Measurements from ENCODE around the gene PHKG2.

Gene PHKG2

DNA sequence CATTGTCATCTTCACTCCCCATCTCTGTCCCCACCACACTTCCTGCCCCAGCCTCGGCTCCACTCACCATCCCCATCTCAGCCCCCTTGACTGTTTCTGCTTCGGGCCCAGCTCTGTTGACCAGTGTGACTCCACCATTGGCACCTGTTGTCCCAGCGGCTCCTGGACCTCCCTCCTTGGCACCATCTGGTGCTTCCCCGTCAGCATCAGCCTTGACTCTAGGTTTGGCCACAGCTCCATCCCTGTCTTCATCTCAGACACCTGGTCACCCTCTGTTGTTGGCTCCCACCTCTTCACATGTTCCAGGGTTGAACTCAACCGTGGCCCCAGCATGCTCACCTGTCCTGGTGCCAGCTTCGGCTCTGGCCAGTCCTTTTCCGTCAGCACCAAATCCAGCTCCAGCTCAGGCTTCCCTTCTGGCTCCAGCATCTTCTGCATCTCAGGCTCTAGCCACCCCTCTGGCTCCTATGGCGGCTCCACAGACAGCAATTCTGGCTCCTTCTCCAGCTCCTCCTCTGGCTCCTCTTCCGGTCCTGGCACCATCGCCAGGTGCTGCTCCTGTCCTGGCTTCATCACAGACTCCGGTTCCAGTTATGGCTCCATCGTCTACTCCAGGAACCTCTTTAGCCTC lies 24.4 kb upstream of the PHKG2 start:
- H3K27me3 ChIP-seq: no peaks in the 10 kb centered on the region
- TF ChIP-seq, protein P1, sequence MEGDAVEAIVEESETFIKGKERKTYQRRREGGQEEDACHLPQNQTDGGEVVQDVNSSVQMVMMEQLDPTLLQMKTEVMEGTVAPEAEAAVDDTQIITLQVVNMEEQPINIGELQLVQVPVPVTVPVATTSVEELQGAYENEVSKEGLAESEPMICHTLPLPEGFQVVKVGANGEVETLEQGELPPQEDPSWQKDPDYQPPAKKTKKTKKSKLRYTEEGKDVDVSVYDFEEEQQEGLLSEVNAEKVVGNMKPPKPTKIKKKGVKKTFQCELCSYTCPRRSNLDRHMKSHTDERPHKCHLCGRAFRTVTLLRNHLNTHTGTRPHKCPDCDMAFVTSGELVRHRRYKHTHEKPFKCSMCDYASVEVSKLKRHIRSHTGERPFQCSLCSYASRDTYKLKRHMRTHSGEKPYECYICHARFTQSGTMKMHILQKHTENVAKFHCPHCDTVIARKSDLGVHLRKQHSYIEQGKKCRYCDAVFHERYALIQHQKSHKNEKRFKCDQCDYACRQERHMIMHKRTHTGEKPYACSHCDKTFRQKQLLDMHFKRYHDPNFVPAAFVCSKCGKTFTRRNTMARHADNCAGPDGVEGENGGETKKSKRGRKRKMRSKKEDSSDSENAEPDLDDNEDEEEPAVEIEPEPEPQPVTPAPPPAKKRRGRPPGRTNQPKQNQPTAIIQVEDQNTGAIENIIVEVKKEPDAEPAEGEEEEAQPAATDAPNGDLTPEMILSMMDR (IDR thresholded peaks at IDR 0.05): no peak
- H3K27ac ChIP-seq: peak overlapping the region; percentile 87
- no peaks in the 10 kb centered on the region for H3K9me3 ChIP-seq
- peaks cover 24% of the 10 kb centered on the region in 2 experiments for H3K4me1 ChIP-seq (ENCODE audit: control insufficient read depth in 1 of 2, insufficient read depth in 1 of 2, low read depth in 1 of 2, low read length in 1 of 2)
- peaks cover 60% of the 10 kb centered on the region for H3K36me3 ChIP-seq
- no peak overlapping the region for H3K4me3 ChIP-seq (ENCODE audit: low read depth in 1 of 2, low read length in 1 of 2)

DNA sequence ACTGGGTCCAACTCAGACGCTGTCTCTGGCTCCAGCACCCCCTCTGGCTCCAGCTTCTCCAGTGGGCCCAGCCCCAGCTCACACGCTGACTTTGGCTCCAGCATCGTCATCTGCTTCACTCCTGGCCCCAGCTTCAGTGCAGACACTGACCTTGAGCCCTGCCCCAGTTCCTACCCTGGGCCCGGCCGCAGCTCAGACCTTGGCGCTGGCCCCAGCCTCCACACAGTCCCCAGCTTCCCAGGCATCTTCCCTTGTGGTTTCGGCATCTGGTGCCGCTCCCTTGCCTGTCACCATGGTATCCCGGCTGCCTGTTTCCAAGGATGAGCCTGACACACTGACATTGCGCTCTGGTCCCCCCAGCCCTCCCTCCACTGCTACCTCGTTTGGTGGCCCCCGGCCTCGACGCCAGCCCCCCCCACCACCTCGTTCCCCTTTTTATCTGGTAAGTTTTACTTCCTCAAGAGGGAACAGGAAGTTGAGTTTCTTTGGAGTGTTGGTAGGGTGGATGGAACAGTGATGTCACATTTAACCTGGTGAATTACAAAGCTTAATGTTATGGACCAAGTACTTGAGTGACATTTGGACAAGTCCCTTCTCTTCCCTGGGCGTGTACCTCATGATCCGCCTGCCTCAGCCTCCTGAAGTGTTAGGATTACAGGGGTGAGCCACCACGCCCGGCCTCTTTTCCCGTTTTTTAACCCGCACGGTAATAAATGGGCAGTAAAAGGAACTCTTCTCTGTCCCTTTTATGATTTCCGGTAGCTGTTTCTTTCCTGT lies 23.4 kb upstream of the PHKG2 start:
- TF ChIP-seq, protein P1 (IDR thresholded peaks at IDR 0.05): no peak
- peaks cover 29 to 30% of the 10 kb centered on the region in 2 experiments for H3K4me1 ChIP-seq (ENCODE audit: control insufficient read depth in 1 of 2, insufficient read depth in 1 of 2, low read depth in 1 of 2, low read length in 1 of 2)
- H3K36me3 ChIP-seq: peaks cover 60% of the 10 kb centered on the region
- H3K27ac ChIP-seq: peak overlapping the region; percentile 87
- no peaks in the 10 kb centered on the region for H3K27me3 ChIP-seq
- H3K4me3 ChIP-seq (ENCODE audit: low read depth in 1 of 2, low read length in 1 of 2): peak overlapping the region in 1 of 2 experiments; percentile 36
- no peaks in the 10 kb centered on the region for H3K9me3 ChIP-seq

DNA sequence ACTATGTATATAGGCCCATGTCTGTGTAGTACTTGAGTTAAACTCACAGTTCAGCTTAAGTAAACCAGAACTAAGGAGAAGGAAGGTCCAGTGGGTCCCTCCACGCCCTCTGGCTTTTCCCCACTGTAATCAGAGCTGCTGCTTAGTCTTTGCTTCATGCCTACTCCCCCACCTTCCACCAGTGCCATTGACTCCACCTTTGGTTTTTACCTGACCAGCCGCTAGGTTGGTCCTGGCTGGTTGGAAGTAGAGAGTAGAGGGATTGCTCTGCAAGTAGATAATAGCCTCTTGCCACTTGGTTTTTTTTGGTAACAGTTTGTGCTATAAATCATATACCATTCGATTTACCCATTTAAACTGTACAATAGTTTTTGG lies 22.8 kb upstream of the PHKG2 start:
- H3K4me1 ChIP-seq (ENCODE audit: control insufficient read depth in 1 of 2, insufficient read depth in 1 of 2, low read depth in 1 of 2, low read length in 1 of 2): peaks cover 29 to 30% of the 10 kb centered on the region in 2 experiments
- H3K9me3 ChIP-seq: no peaks in the 10 kb centered on the region
- TF ChIP-seq, protein P1 (IDR thresholded peaks at IDR 0.05): no peak
- peak overlapping the region in 1 of 2 experiments; percentile 36 for H3K4me3 ChIP-seq (ENCODE audit: low read depth in 1 of 2, low read length in 1 of 2)
- H3K27ac ChIP-seq: peak overlapping the region; percentile 87
- H3K27me3 ChIP-seq: no peaks in the 10 kb centered on the region
- peaks cover 60% of the 10 kb centered on the region for H3K36me3 ChIP-seq

DNA sequence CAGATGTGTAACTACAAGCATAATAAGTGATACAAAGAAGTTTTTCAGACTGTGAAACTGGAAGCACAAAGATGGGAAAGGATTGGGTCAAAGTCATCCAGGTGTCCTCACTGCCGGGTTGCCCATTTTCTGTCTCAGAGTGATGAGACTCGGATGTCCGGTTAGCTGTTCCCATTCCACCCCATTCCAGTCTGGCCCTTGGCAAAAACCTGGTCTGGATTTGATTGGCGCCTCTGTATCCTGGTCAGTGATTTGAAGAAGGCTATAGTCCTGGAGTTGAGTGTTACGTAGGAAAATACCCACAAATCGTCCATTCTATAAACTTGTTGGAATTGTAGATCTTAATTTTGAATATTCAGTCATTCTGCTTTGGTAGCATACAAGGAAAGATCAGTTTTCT lies 19.9 kb upstream of the PHKG2 start:
- H3K36me3 ChIP-seq: peaks cover 58% of the 10 kb centered on the region
- H3K27me3 ChIP-seq: no peaks in the 10 kb centered on the region
- H3K4me3 ChIP-seq (ENCODE audit: low read depth in 1 of 2, low read length in 1 of 2): no peak overlapping the region
- H3K4me1 ChIP-seq (ENCODE audit: control insufficient read depth in 1 of 2, insufficient read depth in 1 of 2, low read depth in 1 of 2, low read length in 1 of 2): peaks cover 29 to 30% of the 10 kb centered on the region in 2 experiments
- TF ChIP-seq, protein P1 (IDR thresholded peaks at IDR 0.05): no peak
- no peaks in the 10 kb centered on the region for H3K9me3 ChIP-seq
- H3K27ac ChIP-seq: peak overlapping the region; percentile 75

DNA sequence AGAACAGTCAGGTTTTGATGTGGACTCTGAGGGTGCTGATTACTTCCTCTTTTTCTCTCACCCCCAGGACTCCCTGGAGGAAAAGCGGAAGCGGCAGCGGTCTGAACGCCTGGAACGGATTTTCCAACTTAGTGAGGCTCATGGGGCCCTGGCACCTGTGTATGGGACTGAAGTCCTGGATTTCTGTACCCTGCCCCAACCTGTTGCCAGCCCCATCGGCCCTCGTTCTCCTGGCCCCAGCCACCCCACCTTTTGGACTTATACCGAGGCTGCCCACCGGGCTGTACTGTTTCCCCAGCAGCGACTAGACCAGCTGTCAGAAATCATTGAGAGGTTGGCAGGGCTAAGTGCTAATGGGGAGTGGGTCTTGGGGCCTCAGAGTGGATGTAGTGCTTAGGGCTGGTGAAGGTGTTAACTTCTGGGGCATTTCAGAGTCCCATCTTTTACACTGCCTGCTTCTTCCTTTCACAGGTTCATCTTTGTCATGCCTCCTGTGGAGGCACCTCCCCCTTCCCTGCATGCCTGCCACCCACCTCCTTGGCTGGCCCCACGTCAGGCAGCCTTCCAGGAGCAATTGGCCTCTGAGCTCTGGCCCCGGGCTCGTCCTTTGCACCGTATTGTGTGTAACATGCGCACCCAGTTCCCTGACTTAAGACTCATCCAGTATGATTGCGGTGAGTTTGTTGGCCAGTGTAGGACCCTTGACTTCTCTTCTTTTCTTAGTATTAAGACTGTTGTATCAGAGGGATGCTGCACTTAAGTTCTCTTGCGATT lies 19.1 kb upstream of the PHKG2 start:
- H3K4me3 ChIP-seq (ENCODE audit: low read depth in 1 of 2, low read length in 1 of 2): no peak overlapping the region
- peaks cover 29 to 30% of the 10 kb centered on the region in 2 experiments for H3K4me1 ChIP-seq (ENCODE audit: control insufficient read depth in 1 of 2, insufficient read depth in 1 of 2, low read depth in 1 of 2, low read length in 1 of 2)
- H3K36me3 ChIP-seq: peaks cover 58% of the 10 kb centered on the region
- no peaks in the 10 kb centered on the region for H3K9me3 ChIP-seq
- peak overlapping the region; percentile 75 for H3K27ac ChIP-seq
- TF ChIP-seq, protein P1 (IDR thresholded peaks at IDR 0.05): no peak
- no peaks in the 10 kb centered on the region for H3K27me3 ChIP-seq
